SIG-M5 (cell line): ENCODE data around the gene ZCCHC2.

Source experiments
- DNase-seq: peaks from one replicate; lab custom pipeline; 2025; lab: John Stamatoyannopoulos, UW

Gene ZCCHC2

GRCh38 chr18:62510789-62511188 is 12.0 kb upstream of the ZCCHC2 start:
- no peak for DNase-seq

- DNase-seq: no peak
These were observed 10.3 kb upstream of the ZCCHC2 start for GRCh38 chr18:62512532-62512931.

GRCh38 chr18:62512996-62513395 is 9.8 kb upstream of the ZCCHC2 start:
- no peak for DNase-seq

- no peak for DNase-seq
These were observed 8.3 kb upstream of the ZCCHC2 start for GRCh38 chr18:62514570-62514969.

GRCh38 chr18:62516242-62516641 is 6.6 kb upstream of the ZCCHC2 start:
- no peak for DNase-seq

- no peak for DNase-seq
These were observed 4.1 kb upstream of the ZCCHC2 start for GRCh38 chr18:62518460-62519375.

- no peak for DNase-seq
These were observed 3.1 kb upstream of the ZCCHC2 start for GRCh38 chr18:62519684-62520083.

- no peak for DNase-seq
These were observed 1.7 kb upstream of the ZCCHC2 start for GRCh38 chr18:62521082-62521481.

GRCh38 chr18:62521593-62521992 is 1.2 kb upstream of the ZCCHC2 start:
- DNase-seq: no peak

GRCh38 chr18:62522178-62522503 is 684 bp upstream of the ZCCHC2 start:
- no peak for DNase-seq

GRCh38 chr18:62523255-62523588 is 397 bp downstream of the ZCCHC2 start:
- no peak for DNase-seq

GRCh38 chr18:62523631-62524439 is 1.0 kb downstream of the ZCCHC2 start:
- DNase-seq: no peak

- DNase-seq: no peak
These were observed 1.8 kb downstream of the ZCCHC2 start for GRCh38 chr18:62524440-62525200.

- no peak for DNase-seq
These were observed 2.8 kb downstream of the ZCCHC2 start for GRCh38 chr18:62525608-62526007.

- DNase-seq: no peak
These were observed 3.5 kb downstream of the ZCCHC2 start for GRCh38 chr18:62526098-62527025.

GRCh38 chr18:62529597-62529996 is 6.8 kb downstream of the ZCCHC2 start:
- DNase-seq: no peak

- DNase-seq: no peak
These were observed 8.3 kb downstream of the ZCCHC2 start for GRCh38 chr18:62531078-62531477.

GRCh38 chr18:62531931-62532330 is 9.1 kb downstream of the ZCCHC2 start:
- DNase-seq: no peak

GRCh38 chr18:62536005-62536404 is 13.2 kb downstream of the ZCCHC2 start:
- DNase-seq: no peak

- no peak for DNase-seq
These were observed 14.4 kb downstream of the ZCCHC2 start for GRCh38 chr18:62537042-62537894.

GRCh38 chr18:62537946-62538345 is 15.1 kb downstream of the ZCCHC2 start:
- no peak for DNase-seq
